CD4-positive, alpha-beta T cell treated with Interleukin-1 beta for 1 hour (primary cell): ENCODE measurements around the gene HSD17B8.

ENCODE experiments used
- DNase-seq, 2 donors: peaks; one replicate each; pipeline ENCODE4 v3.0.0-alpha.2; 2020 to 2022

Gene HSD17B8

DNA sequence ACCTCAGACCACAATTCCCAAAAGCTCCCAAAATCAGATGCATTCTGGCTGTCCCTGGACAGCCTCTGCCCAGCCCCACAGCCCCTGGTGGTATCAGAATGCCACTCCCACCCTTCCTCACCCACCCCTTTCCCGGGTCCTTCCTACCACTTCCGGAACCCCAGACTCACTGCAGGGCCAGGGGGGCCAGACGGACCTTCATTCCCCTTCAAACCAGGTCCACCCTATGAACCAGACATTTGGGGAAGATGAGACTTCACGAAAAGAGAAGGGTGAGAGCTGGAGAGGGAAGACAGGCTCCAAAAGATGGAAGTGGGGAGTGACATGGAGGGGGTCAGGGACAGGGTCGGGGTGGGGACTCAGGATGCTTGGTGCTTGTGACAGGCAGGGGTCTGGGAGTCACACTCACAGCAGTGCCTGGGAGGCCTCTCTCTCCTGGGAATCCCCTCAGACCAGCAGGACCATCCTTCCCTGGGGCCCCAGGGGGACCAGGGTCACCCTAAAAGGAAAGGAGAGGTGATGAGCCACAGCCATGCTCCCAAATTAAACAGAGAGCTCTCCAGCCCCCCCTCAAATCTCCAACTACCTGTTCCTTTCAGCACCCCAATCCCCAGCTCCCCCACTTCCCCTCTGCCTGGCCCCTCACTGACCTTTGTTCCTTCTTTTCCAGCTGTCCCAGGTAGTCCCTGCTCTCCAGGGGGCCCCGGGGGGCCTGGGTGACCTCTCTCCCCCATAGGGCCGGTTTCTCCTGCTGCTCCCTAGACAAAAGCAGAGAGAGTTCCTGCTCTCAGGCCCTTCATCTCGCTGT is 32.4 kb upstream of the HSD17B8 start:
- DNase-seq, result no peak

DNA sequence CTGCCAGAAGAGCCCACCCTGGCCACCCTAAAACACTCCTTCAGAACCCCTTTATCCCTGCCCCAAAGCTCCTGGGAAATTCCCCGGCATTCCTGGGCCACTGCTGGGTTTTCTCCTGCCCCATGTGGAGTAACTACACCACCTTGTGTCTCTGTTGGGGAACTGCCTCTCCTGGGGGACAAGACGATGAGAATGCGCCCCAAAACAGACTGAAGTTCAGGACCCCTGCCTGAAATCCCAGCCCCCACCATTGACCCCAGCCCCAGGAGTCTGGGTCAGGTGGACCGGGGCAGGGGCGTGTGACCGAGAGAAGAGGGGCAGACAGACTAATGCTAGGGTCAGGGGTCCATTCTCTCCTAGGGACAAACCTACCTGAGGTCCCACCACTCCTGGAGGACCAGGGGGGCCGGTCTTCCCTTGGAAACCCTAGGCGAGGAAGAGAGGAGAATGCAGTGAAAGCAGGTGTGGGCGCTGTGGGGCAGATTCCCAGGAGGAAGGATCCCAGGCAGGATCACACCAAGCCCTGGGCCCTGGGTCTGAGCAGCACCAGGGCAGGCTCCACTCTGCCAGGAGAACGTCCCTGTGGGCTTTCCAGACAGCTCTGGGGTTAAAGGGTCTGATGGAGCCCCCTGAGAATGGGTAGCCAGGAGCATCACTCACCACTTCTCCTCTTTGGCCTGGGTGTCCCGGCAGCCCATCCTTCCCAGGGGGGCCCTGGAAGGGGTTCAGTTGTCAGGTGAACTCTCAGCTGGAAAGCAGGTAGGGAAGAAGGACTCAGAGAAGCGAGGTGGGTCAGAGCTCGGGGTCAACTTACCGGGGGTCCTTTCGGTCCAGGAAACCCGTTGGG is 31.5 kb upstream of the HSD17B8 start:
- DNase-seq, result peak in 1 of 2 donors; percentile 16

DNA sequence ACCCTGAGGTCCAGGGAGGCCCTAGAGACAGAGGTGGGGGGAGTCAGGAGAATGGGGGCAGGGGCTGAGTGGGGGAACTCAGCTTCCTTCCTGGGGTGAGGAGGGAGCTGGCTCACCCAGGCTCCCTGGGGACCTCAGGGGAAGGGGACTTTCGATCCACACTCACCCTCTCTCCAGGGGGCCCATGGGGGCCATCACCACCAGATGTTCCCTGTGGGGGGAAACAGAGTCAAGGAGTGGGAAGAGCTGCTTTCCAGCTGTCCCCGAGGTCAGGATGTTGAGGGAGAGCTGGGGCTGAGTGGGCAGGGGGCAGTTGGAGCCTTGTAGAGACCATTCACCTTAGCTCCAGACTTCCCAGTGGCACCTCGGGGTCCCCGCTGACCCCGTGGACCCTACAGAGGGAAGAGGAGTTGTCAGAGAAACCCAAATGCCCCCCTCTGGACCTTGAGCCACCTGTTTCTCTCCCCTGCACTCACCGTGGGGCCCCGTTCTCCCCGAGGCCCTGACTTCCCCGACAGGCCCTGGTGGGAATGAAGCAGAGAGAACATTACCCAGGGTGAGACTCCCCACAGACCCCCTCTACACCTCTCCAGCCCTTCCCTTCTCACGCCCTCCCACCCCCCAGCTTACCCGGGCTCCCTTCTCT is 30.8 kb upstream of the HSD17B8 start:
- DNase-seq, result no peak

DNA sequence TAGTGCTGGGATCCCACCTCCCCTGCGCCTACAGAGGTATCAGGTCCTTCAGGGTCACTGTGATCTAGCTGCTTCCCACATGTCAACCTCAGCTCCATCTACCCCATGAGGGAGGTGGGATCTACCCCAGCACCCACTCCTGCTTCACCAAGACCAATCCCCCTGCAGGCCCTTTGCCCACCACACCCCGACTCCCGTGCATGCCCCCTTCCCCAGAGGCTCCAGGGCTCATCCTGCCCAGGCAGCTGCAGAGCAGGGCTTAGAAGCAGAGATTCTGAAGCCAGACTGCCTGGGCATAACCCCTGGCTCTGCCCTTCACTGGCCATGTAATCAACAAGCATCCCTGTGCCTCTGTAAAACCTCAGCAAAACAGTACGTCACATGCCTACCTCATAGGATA is 29.7 kb upstream of the HSD17B8 start:
- no peak for DNase-seq

DNA sequence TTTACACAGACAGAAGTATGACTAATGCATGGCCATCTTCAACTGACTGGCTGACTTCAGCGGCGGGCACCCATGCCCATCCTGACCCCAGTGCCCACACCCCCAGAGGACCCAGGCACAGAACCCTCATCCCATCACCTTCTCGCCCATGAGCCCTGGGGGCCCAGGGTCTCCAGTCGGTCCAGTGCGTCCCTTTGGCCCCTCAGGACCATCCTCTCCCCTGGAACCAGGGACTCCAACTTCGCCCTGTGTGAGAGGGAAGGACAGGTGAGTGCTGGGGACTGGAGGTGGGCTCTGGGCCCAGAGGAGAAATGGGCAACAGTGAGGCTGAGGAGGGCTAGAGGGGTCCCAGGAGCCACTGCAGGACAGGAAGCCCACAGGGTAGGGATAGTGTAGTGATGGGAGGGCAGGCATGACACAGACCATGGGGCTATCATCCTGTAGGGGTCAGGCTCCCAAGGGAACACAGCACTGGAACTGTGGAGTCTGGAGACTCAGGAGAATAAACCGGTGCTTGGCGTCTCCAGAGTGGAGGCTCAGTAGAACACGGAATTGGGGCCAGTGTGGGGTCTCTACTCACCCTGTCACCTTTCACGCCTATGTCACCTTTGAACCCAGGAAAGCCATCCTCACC is 28.9 kb upstream of the HSD17B8 start:
- no peak for DNase-seq

DNA sequence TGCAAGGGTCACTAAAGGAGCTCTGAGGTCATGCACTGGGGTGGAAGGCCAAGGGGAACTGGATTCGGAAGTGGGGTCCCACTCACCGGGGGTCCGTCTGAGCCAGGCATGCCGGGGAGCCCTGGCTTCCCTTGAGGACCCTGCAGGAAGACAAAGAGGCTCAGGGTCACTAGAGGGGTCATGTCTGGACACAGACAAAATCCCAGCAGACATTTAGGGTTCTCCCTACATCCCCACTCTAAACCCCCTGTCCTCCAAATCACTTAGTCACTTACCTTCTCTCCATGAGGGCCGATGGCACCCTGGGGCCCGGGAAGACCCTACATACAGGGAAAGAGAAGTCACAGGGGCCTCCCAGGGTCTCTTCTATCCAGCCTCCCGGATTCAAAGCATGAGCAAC is 27.5 kb upstream of the HSD17B8 start:
- DNase-seq, result no peak

DNA sequence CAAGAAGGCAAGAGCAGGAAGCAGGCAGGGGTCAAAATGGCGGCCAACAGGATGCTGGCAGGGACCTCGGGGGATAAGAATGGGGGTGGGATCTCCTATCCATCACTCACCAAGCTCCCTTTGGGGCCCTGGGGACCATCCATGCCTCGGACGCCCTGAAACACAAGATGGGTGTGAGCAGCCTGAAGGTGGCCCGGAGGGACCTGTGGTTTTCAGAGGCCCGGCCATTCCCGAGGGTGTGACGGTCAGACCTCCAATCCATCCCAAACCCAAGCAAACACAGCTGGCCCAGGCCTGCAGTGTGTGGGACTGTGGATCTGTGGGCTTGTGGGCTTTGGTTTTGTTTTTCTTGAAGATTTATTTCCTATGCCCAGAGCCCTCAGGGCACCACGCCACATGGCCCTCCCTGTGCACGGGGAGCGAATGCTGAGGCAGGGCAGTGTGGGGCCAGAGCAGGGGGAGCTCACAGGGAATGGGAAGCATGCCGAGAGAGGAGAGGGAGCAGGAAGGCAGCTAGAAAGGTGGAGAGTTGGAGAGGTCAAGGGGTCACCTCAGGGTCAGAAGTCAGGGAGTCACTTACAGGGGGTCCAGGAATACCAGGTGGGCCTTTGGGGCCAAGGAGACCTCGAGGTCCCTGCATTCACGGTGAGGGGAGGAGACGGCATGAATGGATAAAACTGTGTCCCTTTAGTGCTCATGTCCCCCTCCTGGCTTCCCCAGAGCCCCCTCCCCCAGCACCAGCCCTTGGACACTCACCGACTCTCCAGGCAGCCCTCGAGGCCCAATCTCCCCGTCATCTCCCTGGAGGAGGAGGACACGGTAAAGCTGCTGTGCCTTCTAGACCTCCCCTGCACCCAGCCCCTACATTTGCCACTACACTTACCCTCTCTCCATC is 26.7 kb upstream of the HSD17B8 start:
- no peak for DNase-seq

DNA sequence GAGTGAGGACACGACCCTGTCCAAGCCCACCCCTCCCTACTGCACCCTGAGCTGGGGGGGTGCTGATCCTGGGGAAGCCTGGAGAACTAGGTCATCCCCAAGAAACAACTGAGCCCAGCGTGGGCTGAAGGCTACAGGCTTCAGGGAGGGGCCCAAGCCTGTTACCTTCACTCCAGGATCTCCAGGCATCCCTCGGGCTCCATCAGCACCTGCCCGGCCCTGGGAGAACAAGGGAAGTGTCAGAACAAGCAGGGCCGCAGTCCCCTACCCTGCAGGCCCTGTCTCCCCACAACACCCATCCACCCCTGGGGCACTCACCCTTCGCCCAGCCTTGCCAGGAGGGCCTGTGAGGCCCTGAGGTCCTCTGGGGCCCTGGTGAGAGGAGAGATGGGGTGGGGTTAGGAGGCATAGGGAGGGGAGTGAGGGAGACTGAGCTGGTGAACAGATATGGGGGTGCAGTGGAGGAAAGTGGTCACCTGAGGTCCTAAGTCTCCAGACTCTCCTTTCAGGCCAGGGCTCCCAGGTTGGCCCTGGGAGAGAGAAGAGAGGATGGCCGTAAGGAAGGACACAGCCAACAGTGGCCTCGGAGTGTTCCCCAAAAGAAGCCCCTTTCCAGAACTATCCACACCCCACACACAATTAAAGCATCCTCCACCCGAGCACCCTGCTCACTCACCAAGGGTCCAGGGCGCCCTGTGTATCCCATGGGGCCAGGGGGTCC is 25.5 kb upstream of the HSD17B8 start:
- DNase-seq, result no peak

DNA sequence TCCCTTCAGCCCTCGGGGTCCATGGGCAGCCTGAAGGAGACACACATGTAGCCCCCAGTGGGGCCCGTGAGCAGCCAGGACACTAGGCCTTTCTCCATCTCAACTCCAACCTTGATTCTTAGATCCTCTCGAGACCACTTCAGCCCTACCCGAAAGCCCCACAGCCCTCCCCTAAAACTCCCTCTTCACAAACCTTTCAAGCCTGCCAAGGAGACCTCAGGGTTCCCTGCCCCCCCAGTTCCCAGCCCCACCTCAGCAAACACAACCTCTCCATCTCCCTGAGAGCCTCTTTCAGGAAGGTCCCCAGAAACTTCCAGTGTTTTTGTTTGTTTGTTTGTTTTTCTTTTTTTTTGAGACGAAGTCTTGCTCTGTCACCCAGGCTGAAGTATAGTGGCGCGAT is 23.3 kb upstream of the HSD17B8 start:
- DNase-seq, result no peak

DNA sequence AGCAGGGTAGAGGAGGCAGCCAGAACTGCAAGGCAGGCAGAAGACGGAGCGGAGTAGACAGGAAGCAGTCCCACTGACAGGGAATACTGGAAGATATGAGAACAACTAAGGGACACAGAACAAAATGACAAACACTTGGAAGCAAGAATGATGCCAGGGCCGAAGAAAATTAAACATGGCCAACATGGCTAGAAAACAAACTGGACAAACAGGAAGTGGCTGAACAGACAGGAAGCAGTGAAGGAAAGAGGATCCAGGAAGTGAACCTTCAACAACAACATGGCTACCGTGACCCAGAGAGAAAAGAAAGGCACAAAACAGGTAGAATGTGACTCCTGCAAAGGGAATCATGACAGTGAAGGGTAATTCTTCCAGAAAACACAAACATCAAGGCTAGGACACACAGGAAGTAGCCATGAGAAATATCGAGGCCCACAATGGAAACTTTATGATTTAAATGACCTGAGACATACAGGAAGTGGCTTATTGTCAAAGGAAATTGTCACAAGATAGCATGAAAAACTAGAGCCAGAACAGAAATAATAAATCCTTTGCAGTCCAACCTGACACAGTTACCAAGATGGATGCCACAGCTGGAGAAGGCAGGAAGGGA is 21.3 kb upstream of the HSD17B8 start:
- DNase-seq, result no peak

DNA sequence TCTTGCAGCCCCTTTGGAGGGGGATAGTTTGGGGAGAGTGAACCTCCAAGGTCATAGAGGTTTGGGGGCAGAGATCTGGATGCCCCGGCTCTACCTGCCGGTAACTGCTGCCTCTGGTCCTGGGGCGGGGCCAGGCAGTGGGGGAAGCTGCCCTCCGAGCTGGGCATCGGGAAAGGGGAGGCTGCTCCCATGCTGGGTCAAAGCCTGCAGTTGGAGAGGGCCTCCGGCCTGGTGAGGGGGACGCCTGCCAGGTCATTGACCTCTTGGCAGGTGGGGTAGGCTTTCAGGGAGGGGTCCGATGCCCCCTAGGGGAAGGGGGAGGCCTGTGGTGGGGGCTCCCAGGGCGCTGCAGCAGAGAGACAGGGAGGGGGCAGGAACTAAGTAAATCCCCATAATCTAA is 19.3 kb upstream of the HSD17B8 start:
- no peak for DNase-seq

DNA sequence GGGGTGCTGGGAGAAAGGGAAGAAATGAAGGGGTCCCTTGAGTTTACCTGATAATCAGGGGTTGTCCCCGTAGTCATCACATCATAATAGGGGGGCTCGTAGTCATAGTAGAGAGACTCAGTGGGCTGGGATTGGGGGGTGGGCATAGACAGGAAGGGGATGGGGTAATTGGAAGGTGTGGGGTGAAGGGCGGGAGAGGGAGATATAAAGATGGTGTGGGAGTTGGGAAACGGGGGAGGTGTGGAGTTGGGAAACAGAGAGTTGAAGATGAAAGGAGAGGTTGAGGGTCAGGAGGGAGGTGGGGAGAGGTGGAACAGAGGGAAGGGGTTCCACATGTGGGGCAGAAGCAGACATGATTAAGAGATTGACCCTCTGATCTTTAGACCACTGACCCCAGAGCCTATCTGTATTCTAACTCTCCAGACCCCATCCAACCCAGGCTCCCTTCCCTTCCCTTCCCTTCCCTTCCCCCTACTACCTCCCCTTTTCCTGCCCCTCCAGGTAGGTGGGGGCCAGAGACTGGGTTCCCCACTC is 18.7 kb upstream of the HSD17B8 start:
- no peak for DNase-seq

DNA sequence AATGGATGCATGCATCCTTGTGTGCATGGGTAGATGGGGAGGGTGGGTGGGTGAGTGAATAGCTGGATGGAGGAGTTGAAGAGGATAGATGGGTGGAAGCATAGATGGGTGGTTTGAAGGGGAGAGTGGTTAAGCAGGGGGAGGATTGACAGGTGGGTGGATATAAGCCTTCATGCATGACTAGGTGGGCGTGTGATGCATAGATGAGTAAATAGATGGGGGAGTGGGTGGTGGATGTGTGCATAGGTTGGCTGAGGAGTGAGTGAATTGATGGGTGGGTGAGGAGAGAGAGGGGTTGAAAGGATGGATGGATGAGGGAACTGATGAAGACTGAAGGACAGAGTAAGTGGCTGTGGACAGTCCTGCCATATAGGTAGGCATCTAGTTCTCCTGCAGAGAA is 16.6 kb upstream of the HSD17B8 start:
- no peak for DNase-seq

DNA sequence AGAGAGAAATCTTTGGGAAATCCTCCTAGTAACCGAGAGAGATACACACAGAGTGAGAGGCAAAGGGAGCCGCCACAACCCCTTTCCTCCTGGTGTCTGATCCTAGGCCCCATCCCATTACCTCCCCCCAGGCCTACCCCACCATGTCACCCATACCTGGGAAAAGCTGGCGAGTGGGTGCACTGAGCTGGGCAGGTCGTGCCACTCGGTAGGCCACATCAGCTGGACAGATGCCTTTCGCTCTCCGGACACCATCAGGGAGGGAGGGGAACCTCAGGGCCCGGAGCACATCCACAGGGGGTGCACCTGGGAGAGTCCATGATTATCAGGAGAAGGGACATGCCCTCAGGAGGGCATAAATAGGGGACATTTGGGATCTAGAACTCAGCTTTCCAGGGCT is 15.3 kb upstream of the HSD17B8 start:
- DNase-seq, result no peak

DNA sequence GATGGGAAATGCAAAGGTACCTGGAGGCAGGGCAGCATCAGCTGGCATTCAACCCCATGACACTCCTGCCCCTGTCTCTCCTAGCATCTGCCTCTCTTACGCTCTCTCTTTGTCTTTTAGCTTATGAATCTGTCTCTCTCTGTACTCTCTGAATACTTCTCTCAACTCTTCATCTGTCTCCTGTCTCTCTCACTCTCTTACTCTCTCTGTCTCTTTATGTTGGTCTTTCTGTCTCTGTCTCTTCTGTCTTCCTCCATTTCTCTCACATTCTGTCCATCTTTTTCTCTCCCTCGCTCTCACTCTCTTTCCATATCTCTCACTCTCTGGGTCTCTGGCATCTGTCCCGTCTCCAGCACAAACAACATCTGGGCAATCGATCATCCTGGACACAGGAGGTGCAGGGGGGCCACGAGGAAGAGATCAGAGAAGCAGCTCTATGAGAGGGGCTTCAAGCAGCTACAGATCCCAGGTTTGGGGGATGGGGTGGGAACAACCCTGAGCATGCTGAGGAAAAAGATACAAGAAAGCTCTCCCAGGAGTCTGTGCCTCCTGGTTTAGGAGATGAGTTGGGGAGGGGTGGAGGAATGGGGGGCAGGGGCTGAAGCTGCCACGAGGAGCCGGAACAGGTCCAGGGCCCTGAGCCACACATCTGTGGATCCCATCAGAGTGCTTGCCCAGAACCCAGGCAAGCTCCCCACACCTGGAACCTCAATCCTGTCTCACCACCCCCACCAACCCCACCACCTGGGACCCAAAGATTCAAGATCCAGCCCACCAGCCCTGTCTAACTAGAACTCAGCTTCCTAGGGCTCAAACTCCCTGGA is 14.6 kb upstream of the HSD17B8 start:
- DNase-seq, result no peak

DNA sequence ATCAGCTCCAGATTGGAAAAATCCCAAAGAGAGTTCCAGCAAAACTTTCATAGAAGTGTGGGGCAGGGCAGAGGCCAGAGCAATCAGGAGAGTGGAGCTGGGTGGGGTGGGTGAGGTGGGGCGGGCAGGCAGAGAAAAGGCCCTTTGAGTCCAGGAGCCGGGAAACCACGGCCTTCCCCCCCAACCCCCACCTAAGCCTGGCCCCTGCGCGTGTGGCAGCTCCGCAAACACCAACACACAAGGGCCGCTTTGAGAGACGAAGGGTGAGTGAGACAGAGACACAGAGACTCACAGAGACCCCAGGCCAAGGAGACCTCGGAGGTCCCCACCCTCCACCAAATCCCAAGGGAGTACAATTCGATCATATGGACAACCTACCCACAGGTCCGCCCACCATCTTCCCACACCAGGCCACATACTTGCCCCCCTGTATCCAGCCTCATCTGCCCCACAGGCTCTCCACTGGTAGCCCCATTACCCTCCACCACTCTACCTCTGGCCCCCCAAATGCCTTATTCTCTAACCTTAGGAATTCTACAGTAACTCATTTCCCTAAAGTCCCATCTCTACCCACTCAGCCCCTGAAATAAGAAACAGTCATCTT is 13.8 kb upstream of the HSD17B8 start:
- no peak for DNase-seq

DNA sequence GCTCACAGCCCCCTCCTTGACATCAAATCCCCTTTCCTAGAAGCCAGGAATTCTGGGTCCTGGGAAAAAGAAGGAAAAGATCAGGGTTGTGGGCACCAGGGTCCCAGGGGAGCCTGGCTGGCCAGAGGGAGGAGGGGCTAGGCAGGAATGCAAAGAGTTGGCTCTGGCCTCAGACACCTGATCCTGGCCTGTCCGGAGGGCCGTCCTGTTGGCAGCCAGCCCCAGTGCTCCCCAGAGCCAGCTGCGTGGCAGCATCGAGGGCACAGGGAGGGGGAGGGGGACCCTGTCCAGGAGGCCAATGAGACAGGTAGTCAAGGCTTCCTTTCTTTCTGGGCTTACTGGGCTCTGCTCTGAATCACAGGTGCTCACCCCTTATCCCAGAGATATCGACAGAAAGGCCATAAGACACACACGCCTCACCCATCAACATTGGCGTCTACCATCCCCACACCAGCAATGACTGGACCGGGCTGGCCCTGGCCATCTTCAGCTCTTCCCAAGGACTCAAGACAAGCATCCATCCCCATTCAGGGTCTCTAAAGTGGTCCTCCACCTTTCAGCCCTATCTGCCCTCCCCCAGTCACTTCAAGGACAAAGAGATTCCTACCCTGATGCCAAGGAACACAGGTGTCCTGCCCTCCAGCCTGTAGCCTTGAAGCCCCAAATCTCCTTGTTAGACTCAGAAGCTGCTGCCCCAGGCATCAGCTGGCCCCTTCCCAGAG is 12.9 kb upstream of the HSD17B8 start:
- DNase-seq, result no peak

DNA sequence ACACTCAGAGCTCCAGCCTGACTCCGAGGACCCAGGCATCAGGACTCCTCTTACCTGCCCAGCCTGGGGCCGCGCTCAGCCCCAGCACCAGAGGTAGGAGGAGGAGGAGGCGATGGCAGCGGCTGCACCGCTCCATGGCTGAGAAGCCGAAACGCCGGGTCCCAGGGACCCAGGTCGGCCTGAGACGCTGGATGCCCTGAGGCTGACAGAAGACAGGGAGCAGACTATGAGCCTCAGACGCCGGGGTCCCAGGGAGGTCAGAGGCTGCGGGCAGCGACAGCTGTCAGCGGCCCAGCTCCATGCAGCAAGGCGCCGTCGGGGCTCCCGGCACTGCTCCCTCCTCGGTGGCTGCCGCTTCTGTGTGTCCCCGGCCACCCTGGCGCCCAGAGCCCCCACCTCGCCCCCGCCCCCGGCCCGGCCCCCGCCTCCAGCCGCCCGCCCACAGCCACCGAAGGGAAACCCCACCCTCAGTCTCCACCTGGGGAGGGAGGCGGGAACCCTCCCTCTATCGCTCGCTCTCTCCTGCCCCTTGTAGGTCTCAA is 12.3 kb upstream of the HSD17B8 start, which contains the start of gene COL11A2:
TSS of gene COL11A2 (minus strand) at position 363 of the 542 bp plus-strand sequence. CDS start at position 136, 227 bp downstream.
- peak; percentile 27 to 45 for DNase-seq
